Aorta (tissue), 5 donors: Measurements from ENCODE around the gene HMCES. TPM values are rescaled to one million over a fixed set of nuclear protein-coding genes. Genes with fewer than 3 reads are reported as not detected.
A peak's percentile ranks its signal among the peaks of the same experiment; 100 is the strongest.
"Not testable (repeated sequence)": the region's sequence is repeated elsewhere in the genome, so short reads cannot be mapped to it uniquely, and the experiment has no call there.

Source experiments
- ATAC-seq: fragments of 200-7000 bp; cut with Tn5 transposase; one replicate; pipeline ENCODE4 v1.9.1; 2022; ENCODE audit warnings: moderate library complexity; ENCODE audit not compliant: low FRiP score
- DNase-seq, 2 donors: peaks; one replicate each; pipeline ENCODE4 v3.0.0-alpha.2; 2020
- H3K27ac ChIP-seq, 2 donors: one replicate each; pipeline ENCODE4 v1.5.1; 2013; ENCODE audit warnings: low read length in 2 of 2, mild to moderate bottlenecking in 2 of 2, moderate library complexity in 2 of 2, control low read depth in 1 of 2, inconsistent platforms in 1 of 2, low read depth in 1 of 2
- H3K27me3 ChIP-seq, 2 donors: one replicate each; pipeline ENCODE4 v1.6.1; 2013; ENCODE audit warnings: control low read depth in 1 of 2, low read length in 1 of 2, mild to moderate bottlenecking in 1 of 2, moderate library complexity in 1 of 2; ENCODE audit not compliant: insufficient read depth in 2 of 2, control insufficient read depth in 1 of 2
- H3K36me3 ChIP-seq, 2 donors: one replicate each; pipeline ENCODE4 v1.6.1; 2013; ENCODE audit warnings: control low read depth in 1 of 2, low read length in 1 of 2, mild to moderate bottlenecking in 1 of 2; ENCODE audit not compliant: insufficient read depth in 2 of 2, control insufficient read depth in 1 of 2
- H3K4me1 ChIP-seq, 2 donors: one replicate each; pipeline ENCODE4 v1.6.1; 2013; ENCODE audit warnings: low read length in 2 of 2, control low read depth in 1 of 2, mild to moderate bottlenecking in 1 of 2, moderate library complexity in 1 of 2; ENCODE audit not compliant: insufficient read depth in 2 of 2, control insufficient read depth in 1 of 2
- H3K4me3 ChIP-seq, 2 donors: one replicate each; pipeline ENCODE4 v1.5.1; 2013; ENCODE audit warnings: low read length in 2 of 2, control low read depth in 1 of 2, mild to moderate bottlenecking in 1 of 2
- H3K9me3 ChIP-seq: one replicate; pipeline ENCODE4 v1.6.1; 2013; ENCODE audit warnings: mild to moderate bottlenecking, low read length; ENCODE audit not compliant: control insufficient read depth
- WGBS, 2 donors: extraction: QIAGEN DNeasy Blood & Tissue Kit; methylation state at CpG; one replicate each; pipeline ENCODE4 v1.1.7; 2013; 5-methylcytosine and 5-hydroxymethylcytosine counted together
- intact Hi-C, 2 donors: fragments of 100-400 bp; cut with DNase I; formaldehyde crosslinking; loops; one replicate each; pipeline versions ENCODE4 v1.14.2 to v1.15.0; 2022
- polyA plus RNA-seq, 2 donors: library from polyadenylated mRNA; stranded (reverse); fragments of 200-250 nt; gene quantifications; one replicate each; pipeline ENCODE4 v1.2.3, GENCODE V29; 2013
- total RNA-seq, 2 donors: library from RNA; stranded (reverse); fragmentation: NEBNext Ultra II Directional; extraction: Animal tissue kit (Norgen Biotek cat#: 25700); gene quantifications; one replicate each; pipeline ENCODE4 v1.2.1, GENCODE V29; 2021
- donor health status: healthy with polysubstance abuse.
- donor health status: Bipolar disorder and iron deficiency.
- donor health status: DM: no; HTN: no; CAD: no.
- donor health status: DM: no; HTN: no; CAD: no.
- donor health status: DM: yes; HTN: yes; CAD: no.

The HMCES gene
- total and polyA plus RNA-seq, 4 donors, result 24.3 to 31.9 (median 29.8) TPM

DNA sequence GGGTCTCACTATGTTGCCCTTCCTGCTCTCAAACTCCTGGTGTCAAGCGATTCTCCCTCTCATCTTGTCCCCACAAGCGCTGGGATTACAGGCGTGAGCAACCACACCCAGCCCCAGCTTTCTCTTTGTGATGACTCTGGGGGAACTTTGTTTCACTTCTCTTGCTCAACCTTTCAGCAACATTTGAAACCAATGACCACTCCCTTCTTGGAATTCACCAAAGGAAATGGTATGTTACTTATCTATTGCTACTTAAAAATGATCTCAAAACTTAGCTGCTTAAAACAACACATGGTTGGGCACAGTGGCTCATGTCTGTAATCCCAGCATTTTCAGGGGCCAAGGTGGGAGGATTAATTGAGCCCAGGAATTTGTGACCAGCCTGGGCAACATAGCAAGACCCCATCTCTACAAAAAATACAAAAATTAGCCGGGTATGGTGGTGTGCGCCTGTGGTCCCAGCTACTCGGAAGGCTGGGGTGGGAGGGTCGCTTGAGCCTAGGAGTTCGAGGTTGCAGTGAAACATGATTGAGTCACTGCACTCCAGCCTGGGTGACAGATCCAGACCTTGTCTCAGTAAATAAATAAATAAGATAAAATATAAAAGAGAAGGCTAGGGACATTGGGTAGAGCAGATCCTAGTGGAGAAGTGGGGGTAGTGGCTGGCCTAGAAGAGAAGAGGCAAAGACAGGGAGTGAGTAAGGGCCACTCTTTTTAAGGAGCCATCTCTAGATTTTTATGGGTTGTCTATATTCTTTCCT is 39.5 kb upstream of the HMCES start:
- intact Hi-C loops, result no loop called here
- 87 to 91% methylated on average over 8 of the region's 8 CpGs for WGBS, 2 donors
- H3K27me3 ChIP-seq, result no peaks in the 10 kb centered on the region
- no peaks in the 10 kb centered on the region for H3K4me1 ChIP-seq
- DNase-seq (no peak), ATAC-seq (no peak)
- H3K9me3 ChIP-seq, result no peaks in the 10 kb centered on the region
- no peak overlapping the region for H3K4me3 ChIP-seq
- no peak overlapping the region for H3K27ac ChIP-seq
- no peaks in the 10 kb centered on the region for H3K36me3 ChIP-seq

DNA sequence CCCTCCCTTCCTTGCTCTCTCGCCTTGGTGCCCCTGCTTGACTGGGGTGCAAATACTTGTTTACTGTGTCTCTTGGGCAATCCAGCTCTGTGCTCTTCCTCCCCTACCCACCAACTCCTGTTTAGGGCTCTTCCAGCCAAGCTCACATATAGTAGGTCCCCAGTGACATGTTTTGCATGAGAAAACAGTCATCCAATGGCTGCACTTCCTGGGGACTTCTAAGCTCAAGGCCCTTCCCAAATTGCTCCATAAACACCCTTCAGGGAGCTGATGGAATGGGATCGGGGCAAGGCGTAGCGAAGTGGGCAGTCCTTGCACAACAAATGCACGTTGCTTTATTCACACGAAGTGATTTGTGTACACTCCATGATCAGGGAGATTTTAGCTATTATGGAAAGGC is 38.7 kb upstream of the HMCES start:
- no peak overlapping the region for H3K27ac ChIP-seq
- no peak for DNase-seq
- 47 to 61% methylated on average over 6 of the region's 6 CpGs for WGBS, 2 donors
- no peaks in the 10 kb centered on the region for H3K4me1 ChIP-seq
- ATAC-seq, result no peak
- H3K36me3 ChIP-seq, result no peaks in the 10 kb centered on the region
- H3K9me3 ChIP-seq, result no peaks in the 10 kb centered on the region
- intact Hi-C loops, result no loop called here
- no peak overlapping the region for H3K4me3 ChIP-seq
- no peaks in the 10 kb centered on the region for H3K27me3 ChIP-seq

DNA sequence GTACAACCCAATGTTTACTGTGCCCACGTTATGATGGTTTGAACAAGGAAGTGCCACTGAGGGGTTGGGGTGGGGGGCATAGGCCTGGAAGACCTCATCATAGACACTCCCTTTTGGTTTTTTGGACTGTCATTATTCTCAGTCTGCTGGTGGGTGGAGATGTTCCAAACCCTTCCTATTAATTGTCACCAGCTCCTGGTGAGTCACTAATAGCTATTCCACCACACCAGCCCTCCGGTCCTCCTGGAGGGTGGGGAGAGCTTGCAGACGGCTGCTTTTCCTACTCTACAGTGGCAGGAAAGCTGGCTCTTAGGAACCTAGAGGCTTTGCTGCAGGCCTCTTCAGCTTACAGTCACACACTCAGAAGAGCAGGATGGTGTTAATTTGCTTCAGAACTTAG is 38.2 kb upstream of the HMCES start:
- H3K4me1 ChIP-seq, result no peaks in the 10 kb centered on the region
- H3K4me3 ChIP-seq, result no peak overlapping the region
- no peak for DNase-seq
- H3K27me3 ChIP-seq, result no peaks in the 10 kb centered on the region
- no peaks in the 10 kb centered on the region for H3K9me3 ChIP-seq
- intact Hi-C loops, result no loop called here
- WGBS, 2 donors, result 57 to 61% methylated on average over 3 of the region's 3 CpGs
- H3K36me3 ChIP-seq, result no peaks in the 10 kb centered on the region
- ATAC-seq, result no peak
- H3K27ac ChIP-seq, result no peak overlapping the region

DNA sequence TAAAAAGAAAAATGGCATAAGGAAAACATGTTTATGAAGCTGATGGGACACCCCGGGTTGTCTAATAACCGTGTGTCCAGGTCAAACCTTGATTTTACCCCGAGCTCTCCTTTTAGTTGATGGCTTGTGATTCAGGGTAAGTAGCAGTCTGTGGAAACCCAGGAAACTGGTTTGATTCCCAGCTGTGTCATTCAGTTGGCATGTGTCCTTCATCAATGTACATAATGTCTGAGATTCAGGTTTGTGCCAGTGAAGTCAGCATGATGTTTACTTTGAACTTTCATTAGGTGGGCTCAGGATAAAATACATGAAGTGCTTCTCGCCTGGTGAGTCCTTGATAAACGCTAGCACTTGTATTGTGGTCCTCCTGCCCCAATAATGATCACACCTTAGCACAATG is 33.5 kb upstream of the HMCES start:
- Histone ChIP-seq H3K27me3 (no peaks in the 10 kb centered on the region), H3K36me3 (no peaks in the 10 kb centered on the region), H3K4me1 (peaks cover 0 to 2% of the 10 kb centered on the region in 2 donors), H3K4me3 (no peak overlapping the region), H3K9me3 (no peaks in the 10 kb centered on the region), H3K27ac (no peak overlapping the region)
- DNase-seq (no peak), ATAC-seq (no peak)
- WGBS, 2 donors, result 64 to 68% methylated on average over 5 of the region's 5 CpGs
- intact Hi-C loops, result loop anchor here (5.0 kb wide), 2 partner anchors 63 to 273 kb away; partner anchors contain the start of gene CNBP (in 2 of the 2)

DNA sequence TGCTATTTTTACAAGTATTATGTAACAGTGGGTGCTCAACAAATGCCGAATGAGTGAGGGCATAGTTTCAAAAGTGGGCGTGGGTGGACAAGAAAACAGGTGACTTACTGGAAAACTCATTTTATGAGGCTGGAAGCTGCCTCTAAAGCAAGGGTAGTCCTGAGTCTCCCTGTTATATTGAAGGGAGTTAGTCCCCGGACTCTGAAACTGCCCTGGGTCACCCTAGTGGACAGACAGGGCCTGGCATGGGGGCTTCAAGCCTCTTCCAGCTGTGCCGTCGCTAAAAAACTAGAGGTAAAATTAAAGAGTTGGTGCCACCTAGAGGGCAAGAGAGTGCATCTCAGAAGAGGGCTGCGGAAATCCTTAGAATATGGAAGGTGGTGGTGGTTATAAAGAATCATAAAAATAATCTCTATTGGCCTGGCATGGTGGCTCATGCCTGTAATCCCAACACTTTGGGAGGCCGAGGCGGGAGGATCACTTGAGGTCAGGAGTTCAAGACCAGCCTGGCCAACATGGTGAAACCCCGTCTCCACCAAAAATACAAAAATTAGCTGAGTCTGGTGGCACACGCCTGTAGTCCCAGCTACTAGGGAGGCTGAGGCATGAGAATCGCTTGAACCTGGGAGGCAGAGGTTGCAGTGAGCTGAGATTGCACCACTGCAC is 32.9 kb upstream of the HMCES start:
- peak; percentile 90 for ATAC-seq
- intact Hi-C loops, result loop anchor here (5.0 kb wide), 2 partner anchors 63 to 273 kb away; partner anchors contain the start of gene CNBP (in 2 of the 2)
- H3K27me3 ChIP-seq, H3K4me3 ChIP-seq, H3K9me3 ChIP-seq, H3K4me1 ChIP-seq, H3K36me3 ChIP-seq: not testable (repeated sequence)
- WGBS, 2 donors, result 11 to 14% methylated on average over 11 of the region's 11 CpGs
- peak; percentile 89 to 91 for DNase-seq
- peak overlapping the region in 1 of 2 donors; percentile 58 for H3K27ac ChIP-seq

DNA sequence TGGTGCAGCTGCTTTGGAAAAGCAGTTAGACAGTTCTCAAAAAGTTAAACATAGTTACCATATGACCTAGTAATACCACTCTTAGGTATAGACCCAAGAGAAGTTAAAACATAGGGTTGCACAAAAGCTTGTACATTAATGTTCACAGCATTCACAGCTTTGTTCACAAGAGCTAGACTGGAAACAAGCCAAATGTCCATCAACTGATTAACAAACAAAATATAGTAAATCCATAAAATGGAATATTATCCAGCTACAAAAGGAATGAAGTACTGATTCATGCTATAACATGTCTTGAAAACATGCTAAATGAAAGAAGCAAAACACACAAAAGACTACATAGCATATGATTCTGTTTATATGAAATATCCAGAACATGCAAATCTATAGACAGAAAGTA is 32.0 kb upstream of the HMCES start:
- H3K27me3 ChIP-seq, result no peaks in the 10 kb centered on the region
- H3K27ac ChIP-seq, result no peak overlapping the region
- H3K4me1 ChIP-seq, result peaks cover 0 to 2% of the 10 kb centered on the region in 2 donors
- H3K36me3 ChIP-seq, result no peaks in the 10 kb centered on the region
- ATAC-seq (no peak), DNase-seq (no peak)
- intact Hi-C loops, result loop anchor here (5.0 kb wide), 2 partner anchors 64 to 274 kb away; partner anchors contain the start of gene CNBP (in 2 of the 2)
- no peak overlapping the region for H3K4me3 ChIP-seq
- no peaks in the 10 kb centered on the region for H3K9me3 ChIP-seq

DNA sequence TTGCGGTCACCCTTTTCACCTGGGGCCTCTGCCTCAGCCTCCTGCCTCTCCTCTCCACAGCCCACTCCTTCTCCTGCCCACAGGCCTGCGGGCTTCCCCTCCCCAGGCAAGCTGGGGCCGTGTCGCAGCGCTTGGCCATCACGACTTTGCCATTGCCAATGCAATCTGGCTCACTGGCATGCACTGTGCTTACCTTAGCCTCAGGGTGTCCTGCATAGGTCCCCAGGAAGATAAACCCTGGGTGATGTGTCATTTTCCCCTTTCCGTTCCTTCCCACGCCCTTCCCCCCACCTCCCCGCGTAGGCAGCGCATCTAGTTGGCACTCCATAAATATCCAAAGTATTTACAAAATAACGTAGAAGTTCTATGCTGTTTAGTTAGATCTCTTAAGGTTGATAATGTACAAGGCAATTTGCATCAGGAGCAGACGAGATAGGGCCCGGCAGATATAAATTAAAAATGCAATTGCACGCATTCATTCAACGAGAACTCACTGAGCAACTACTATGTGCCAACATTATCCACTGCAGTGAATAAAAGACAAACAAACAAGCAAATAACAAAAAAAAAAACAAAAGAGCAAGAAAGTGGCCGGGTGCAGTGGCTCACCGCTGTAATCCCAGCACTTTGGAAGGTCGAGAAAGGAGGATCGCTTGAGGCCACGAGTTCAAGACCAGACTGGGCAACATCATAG is 30.2 kb upstream of the HMCES start:
- DNase-seq (no peak), ATAC-seq (no peak)
- Histone ChIP-seq H3K36me3 (no peaks in the 10 kb centered on the region), H3K4me3 (peak overlapping the region; percentile 51 to 75), H3K27ac (no peak overlapping the region), H3K27me3 (no peaks in the 10 kb centered on the region), H3K9me3 (no peaks in the 10 kb centered on the region), H3K4me1 (peaks cover 0 to 2% of the 10 kb centered on the region in 2 donors)
- intact Hi-C loops, result loop anchor here (2.0 to 5.0 kb wide), 3 partner anchors 66 to 278 kb away; partner anchors contain the start of gene CNBP (in 2 of the 2)
- WGBS, 2 donors, result 27 to 35% methylated on average over 21 of the region's 21 CpGs

DNA sequence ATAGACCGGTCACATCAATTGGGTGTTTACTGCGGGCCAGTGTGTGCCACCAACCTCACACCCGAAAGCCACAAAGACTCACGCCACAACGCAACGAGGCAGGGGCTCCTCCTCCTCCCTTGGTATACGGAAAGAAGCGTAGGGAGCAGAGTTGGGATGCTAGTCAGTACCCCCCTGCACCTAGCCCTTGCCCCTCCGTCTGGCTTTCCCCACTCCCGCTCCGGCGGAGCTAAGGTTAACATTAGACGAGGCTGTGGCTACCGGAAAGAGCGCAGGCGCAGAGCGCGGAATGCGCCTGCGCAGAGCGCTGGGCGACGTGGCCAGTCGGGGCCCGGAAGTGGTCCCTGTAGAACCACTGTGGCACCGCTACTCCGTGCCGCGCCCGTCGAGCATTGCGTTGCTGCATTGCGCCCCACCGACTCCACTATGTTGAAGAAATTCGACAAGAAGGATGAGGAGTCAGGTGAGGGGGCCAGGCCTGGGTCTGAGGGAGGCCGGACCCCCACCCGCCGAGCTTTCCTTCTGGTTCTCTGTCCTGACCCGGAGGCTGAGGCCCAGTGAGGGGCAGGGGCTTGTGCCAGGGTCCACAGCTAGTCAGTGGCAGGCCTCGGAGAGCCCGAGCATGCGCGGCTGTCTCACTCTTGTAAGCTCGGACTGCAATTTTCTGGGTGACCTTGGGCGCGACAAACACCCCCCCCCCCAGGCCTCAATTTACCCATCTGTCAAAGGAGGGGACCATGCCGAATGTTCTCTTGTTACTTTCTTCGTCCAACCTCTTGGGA is 29.2 kb upstream of the HMCES start, which contains the start of gene COPG1:
Gene COPG1 (plus strand): TSS at position 323 of the 782 bp plus-strand sequence. CDS start 104 bp downstream, at position 427.
- intact Hi-C loops, result loop anchor here (2.0 to 5.0 kb wide), 3 partner anchors 67 to 279 kb away; partner anchors contain the start of gene CNBP (in 2 of the 2)
- WGBS, 2 donors, result 0% methylated on average over 44 to 48 of the region's 48 CpGs
- Histone ChIP-seq H3K4me1 (peaks cover 0 to 2% of the 10 kb centered on the region in 2 donors), H3K9me3 (no peaks in the 10 kb centered on the region), H3K36me3 (peaks cover 0 to 1% of the 10 kb centered on the region in 2 donors), H3K27me3 (no peaks in the 10 kb centered on the region), H3K27ac (peak within 1 kb of the TSS in 1 of 2 donors; percentile 64), H3K4me3 (peak within 1 kb of the TSS; percentile 61 to 75)
- DNase-seq (peak; percentile 90 to 95), ATAC-seq (peak; percentile 97)
